ENCODE data around the gene GDF2.

The GDF2 gene

DNA sequence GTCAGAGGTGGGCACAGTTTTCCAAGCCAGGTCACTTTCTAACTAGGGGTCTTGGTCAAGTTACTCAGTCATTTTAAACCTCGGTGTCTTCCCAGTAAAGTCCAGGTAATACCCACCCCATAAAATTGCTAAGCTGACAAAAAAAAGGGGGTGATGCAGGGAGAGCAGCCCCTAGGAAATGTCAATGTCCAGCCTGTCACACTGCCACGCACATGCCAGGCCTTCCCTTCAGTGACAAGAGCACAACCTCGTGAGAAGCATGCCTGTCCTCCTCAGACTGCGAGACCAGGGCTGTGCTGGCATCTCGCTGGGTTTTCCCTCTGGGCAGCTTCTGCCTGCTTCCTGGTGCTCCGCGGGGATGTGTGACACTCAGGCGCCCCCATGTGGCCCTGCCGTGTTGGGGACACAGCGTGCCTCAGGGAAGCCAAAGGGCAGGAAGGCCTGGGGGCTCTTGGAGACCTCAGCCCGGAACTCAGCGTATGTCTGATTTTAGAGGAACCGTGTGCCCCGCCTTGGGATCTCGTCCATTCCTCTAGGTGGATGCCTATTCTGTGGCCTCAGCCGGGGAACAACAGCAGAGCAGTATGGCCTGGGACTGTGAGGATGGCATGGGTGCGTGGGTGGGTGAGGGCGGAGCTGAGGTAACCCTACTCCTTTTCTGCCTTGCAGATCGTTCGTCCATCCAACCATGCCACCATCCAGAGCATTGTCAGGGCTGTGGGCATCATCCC, 10.2 kb upstream of the GDF2 start:
- Histone ChIP-seq H3K36me3 (ENCODE audit: control insufficient read depth in 2 of 2, insufficient read depth in 2 of 2, low read length in 2 of 2) (no peaks in the 10 kb centered on the region), H3K4me1 (ENCODE audit: control insufficient read depth, insufficient read depth, low read length) (peaks cover 4% of the 10 kb centered on the region), H3K9ac (ENCODE audit: low read length in 2 of 2) (no peak overlapping the region), H3K9me3 (ENCODE audit: control insufficient read depth in 2 of 2, low read length in 2 of 2) (no peaks in the 10 kb centered on the region), H3K27me3 (ENCODE audit: control insufficient read depth in 1 of 2, insufficient read depth in 2 of 2, low read length in 2 of 2) (peaks cover 0 to 9% of the 10 kb centered on the region in 2 donors), H3K4me3 (ENCODE audit: low read length in 2 of 2) (no peak overlapping the region), H3K27ac (ENCODE audit: low read length) (no peak overlapping the region)

DNA sequence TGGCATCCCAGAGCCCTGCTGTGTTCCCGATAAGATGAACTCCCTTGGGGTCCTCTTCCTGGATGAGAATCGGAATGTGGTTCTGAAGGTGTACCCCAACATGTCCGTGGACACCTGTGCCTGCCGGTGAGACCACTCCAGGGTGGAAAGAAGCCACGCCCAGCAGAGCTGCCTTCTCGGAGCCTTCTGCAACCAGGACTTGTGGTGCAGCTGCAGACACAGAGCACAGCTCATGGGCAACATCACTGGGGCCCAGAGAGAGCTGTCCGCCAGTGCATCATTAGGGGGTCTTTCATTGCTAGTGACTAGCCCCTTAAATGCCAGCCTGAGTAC, 9.6 kb upstream of the GDF2 start:
- H3K9ac ChIP-seq (ENCODE audit: low read length in 2 of 2), result no peak overlapping the region
- H3K36me3 ChIP-seq (ENCODE audit: control insufficient read depth in 2 of 2, insufficient read depth in 2 of 2, low read length in 2 of 2), result no peaks in the 10 kb centered on the region

DNA sequence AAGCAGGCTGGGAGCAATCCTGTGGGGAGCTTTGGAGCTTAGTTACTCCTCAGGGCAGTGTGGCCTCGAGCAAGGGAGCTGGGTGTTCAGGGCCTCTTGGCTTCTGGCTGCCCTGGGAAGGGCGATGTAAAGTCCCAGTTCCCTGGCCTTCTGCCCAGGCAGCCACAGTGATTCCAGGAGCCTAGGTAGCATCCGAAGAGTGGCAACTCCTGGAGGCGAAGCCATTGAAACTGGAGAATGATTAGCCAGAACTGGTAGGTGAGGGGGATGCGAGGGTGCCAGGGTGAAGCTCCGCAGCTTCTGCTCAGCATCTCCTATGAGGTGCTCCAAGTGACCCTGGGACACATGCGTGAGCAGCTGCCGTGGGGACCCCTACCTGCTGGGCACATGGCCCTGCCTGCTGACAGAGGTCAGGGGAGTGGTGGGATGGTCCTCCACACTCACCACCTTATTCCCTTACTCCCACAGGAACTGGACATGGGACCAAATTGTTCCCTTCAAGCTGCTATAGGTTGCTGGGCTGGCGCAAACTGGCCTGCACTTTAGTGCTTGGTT, 7.8 kb upstream of the GDF2 start:
- Histone ChIP-seq H3K9ac (ENCODE audit: low read length in 2 of 2) (no peak overlapping the region), H3K27me3 (ENCODE audit: control insufficient read depth in 1 of 2, insufficient read depth in 2 of 2, low read length in 2 of 2) (peaks cover 0 to 4% of the 10 kb centered on the region in 2 donors), H3K9me3 (ENCODE audit: control insufficient read depth in 2 of 2, low read length in 2 of 2) (no peaks in the 10 kb centered on the region), H3K4me3 (ENCODE audit: low read length in 2 of 2) (no peak overlapping the region), H3K4me1 (ENCODE audit: control insufficient read depth, insufficient read depth, low read length) (peaks cover 4% of the 10 kb centered on the region), H3K27ac (ENCODE audit: low read length) (no peak overlapping the region), H3K36me3 (ENCODE audit: control insufficient read depth in 2 of 2, insufficient read depth in 2 of 2, low read length in 2 of 2) (no peaks in the 10 kb centered on the region)

More for the DNA sequence above, 9.6 kb upstream of the GDF2 start:
- H3K4me1 ChIP-seq (ENCODE audit: control insufficient read depth, insufficient read depth, low read length), result peaks cover 4% of the 10 kb centered on the region
- H3K9me3 ChIP-seq (ENCODE audit: control insufficient read depth in 2 of 2, low read length in 2 of 2), result no peaks in the 10 kb centered on the region
- no peak overlapping the region for H3K4me3 ChIP-seq (ENCODE audit: low read length in 2 of 2)
- peaks cover 0 to 6% of the 10 kb centered on the region in 2 donors for H3K27me3 ChIP-seq (ENCODE audit: control insufficient read depth in 1 of 2, insufficient read depth in 2 of 2, low read length in 2 of 2)
- H3K27ac ChIP-seq (ENCODE audit: low read length), result no peak overlapping the region

DNA sequence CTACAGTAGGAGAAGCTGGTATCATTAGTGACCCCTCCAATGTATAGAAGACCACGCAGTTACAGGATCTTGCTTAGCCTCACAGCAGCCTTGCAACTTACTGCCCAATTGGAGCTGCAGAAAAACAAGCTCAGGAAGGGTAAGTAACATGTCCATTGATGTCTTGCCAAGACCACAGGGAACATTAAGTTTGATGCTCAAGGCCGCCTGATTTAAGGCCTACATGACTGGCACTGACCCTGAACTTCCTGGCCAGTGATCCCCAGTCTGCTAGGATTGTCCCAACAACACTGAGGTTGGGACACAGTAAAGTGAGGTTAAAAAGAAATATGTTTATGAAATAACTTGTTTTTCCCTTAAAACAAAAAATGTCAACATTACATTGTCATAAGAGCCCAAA, 6.8 kb upstream of the GDF2 start:
- peaks cover 0 to 4% of the 10 kb centered on the region in 2 donors for H3K27me3 ChIP-seq (ENCODE audit: control insufficient read depth in 1 of 2, insufficient read depth in 2 of 2, low read length in 2 of 2)
- H3K4me3 ChIP-seq (ENCODE audit: low read length in 2 of 2), result no peak overlapping the region
- H3K9me3 ChIP-seq (ENCODE audit: control insufficient read depth in 2 of 2, low read length in 2 of 2), result no peaks in the 10 kb centered on the region
- H3K9ac ChIP-seq (ENCODE audit: low read length in 2 of 2), result no peak overlapping the region
- no peak overlapping the region for H3K27ac ChIP-seq (ENCODE audit: low read length)
- H3K4me1 ChIP-seq (ENCODE audit: control insufficient read depth, insufficient read depth, low read length), result peaks cover 4% of the 10 kb centered on the region
- H3K36me3 ChIP-seq (ENCODE audit: control insufficient read depth in 2 of 2, insufficient read depth in 2 of 2, low read length in 2 of 2), result no peaks in the 10 kb centered on the region

DNA sequence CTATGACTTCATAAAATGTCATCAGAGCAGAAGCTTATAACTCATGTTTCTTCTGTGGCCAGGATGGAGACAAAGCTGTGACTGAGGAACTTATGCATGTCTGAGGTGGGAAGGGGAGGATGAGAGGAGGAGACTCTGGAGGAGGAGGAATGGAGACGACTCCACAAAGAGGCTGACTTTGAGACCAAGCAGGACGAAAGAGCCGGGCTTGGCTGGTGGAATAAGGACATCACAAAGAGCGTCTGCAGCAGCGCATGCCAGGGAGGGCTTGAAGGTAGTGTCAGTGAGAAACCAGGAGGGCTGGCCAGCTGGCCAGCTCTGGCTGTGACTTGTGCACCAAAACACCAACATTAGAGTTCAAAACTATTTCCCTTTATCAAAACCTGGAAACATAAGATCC, 6.1 kb upstream of the GDF2 start:
- H3K4me3 ChIP-seq (ENCODE audit: low read length in 2 of 2), result no peak overlapping the region
- H3K4me1 ChIP-seq (ENCODE audit: control insufficient read depth, insufficient read depth, low read length), result peaks cover 4% of the 10 kb centered on the region
- no peak overlapping the region for H3K9ac ChIP-seq (ENCODE audit: low read length in 2 of 2)
- no peak overlapping the region for H3K27ac ChIP-seq (ENCODE audit: low read length)
- H3K27me3 ChIP-seq (ENCODE audit: control insufficient read depth in 1 of 2, insufficient read depth in 2 of 2, low read length in 2 of 2), result peaks cover 0 to 4% of the 10 kb centered on the region in 2 donors
- no peaks in the 10 kb centered on the region for H3K9me3 ChIP-seq (ENCODE audit: control insufficient read depth in 2 of 2, low read length in 2 of 2)
- no peaks in the 10 kb centered on the region for H3K36me3 ChIP-seq (ENCODE audit: control insufficient read depth in 2 of 2, insufficient read depth in 2 of 2, low read length in 2 of 2)

DNA sequence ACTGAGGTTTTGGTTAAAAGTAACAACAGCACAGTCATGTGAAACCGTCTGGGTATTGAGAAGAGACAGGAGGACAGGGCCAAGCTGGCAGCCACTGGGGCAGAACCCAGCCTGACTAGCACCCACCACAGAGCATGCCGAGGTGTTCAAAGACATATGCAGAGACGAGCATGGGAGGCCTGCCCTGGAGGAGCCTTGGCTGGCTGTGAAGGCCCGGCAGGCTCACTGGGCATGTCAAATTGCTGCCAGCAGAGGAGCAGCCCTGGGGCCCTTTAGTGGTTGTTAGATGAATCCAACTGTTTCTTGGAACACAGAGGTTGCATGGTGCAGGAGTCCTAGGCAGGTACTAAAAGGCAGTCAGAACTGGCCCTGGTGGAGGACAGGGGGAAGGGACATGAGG, 5.0 kb upstream of the GDF2 start:
- Histone ChIP-seq H3K36me3 (ENCODE audit: control insufficient read depth in 2 of 2, insufficient read depth in 2 of 2, low read length in 2 of 2) (no peaks in the 10 kb centered on the region), H3K4me3 (ENCODE audit: low read length in 2 of 2) (no peak overlapping the region), H3K4me1 (ENCODE audit: control insufficient read depth, insufficient read depth, low read length) (no peaks in the 10 kb centered on the region), H3K27me3 (ENCODE audit: control insufficient read depth in 1 of 2, insufficient read depth in 2 of 2, low read length in 2 of 2) (peaks cover 3 to 4% of the 10 kb centered on the region in 2 donors), H3K9me3 (ENCODE audit: control insufficient read depth in 2 of 2, low read length in 2 of 2) (no peaks in the 10 kb centered on the region), H3K9ac (ENCODE audit: low read length in 2 of 2) (no peak overlapping the region), H3K27ac (ENCODE audit: low read length) (no peak overlapping the region)

DNA sequence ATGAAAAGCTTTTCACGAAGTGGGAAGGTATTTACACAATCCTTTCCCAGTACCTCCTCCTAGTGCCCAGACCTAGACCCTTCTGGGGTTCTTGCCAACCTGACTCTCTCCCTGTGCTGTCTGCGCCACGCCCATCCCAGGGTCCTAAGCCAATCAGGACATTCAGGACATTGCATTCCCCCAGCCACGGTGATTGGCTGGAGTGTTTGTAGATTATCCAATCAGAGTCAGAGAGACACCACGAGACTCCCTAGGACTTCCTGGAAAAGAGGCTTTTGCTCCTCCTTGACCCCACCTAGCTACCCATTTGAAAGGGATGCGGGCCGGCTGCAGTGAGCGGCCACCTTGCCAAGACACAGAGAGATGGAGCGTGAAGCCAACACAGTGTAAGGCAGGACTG, 3.5 kb upstream of the GDF2 start:
- no peaks in the 10 kb centered on the region for H3K9me3 ChIP-seq (ENCODE audit: control insufficient read depth in 2 of 2, low read length in 2 of 2)
- no peak overlapping the region for H3K4me3 ChIP-seq (ENCODE audit: low read length in 2 of 2)
- H3K9ac ChIP-seq (ENCODE audit: low read length in 2 of 2), result no peak overlapping the region
- no peaks in the 10 kb centered on the region for H3K36me3 ChIP-seq (ENCODE audit: control insufficient read depth in 2 of 2, insufficient read depth in 2 of 2, low read length in 2 of 2)
- no peaks in the 10 kb centered on the region for H3K4me1 ChIP-seq (ENCODE audit: control insufficient read depth, insufficient read depth, low read length)
- peaks cover 2 to 4% of the 10 kb centered on the region in 2 donors for H3K27me3 ChIP-seq (ENCODE audit: control insufficient read depth in 1 of 2, insufficient read depth in 2 of 2, low read length in 2 of 2)
- H3K27ac ChIP-seq (ENCODE audit: low read length), result no peak overlapping the region

DNA sequence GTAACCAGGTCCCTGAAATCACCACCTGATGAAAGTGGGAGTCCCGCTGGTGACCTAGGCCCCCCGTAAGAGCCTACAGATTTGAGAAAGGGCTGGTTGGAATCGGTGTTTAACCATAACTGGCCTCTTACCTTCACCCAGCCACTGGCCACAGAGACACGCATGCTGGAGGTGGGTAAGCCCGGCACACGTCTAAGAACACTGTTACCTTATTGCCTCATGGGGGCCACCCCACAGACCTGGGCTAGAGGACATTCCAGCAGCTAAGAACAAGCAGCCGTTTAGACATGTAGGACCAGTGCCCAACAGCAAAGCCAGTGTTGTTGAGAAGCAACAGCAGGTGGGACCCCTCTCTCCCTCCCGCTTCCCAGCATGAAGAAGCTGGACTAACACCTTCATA, 2.5 kb upstream of the GDF2 start:
- H3K27ac ChIP-seq (ENCODE audit: low read length), result no peak overlapping the region
- H3K36me3 ChIP-seq (ENCODE audit: control insufficient read depth in 2 of 2, insufficient read depth in 2 of 2, low read length in 2 of 2), result no peaks in the 10 kb centered on the region
- no peak overlapping the region for H3K4me3 ChIP-seq (ENCODE audit: low read length in 2 of 2)
- H3K9me3 ChIP-seq (ENCODE audit: control insufficient read depth in 2 of 2, low read length in 2 of 2), result no peaks in the 10 kb centered on the region
- H3K4me1 ChIP-seq (ENCODE audit: control insufficient read depth, insufficient read depth, low read length), result no peaks in the 10 kb centered on the region
- no peak overlapping the region for H3K9ac ChIP-seq (ENCODE audit: low read length in 2 of 2)
- peaks cover 5 to 6% of the 10 kb centered on the region in 2 donors for H3K27me3 ChIP-seq (ENCODE audit: control insufficient read depth in 1 of 2, insufficient read depth in 2 of 2, low read length in 2 of 2)

DNA sequence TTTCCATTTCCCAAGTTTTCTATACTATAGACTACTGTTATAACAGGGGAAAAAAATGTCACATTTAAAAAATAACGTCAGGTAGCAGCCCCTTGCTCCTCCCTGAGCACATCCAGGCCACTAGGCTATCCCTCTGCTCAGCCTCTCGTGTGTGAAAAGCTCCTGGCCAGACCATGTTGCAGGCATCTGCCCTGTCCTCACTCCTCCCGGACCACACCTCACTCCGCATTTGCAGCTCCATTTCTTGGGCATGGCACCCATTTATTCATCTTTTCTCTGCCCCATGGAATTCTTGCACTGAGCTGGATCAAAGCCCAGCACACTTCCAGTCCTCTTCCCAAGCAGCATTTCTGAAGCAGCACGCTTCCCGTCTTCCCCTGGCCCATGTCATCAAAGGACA, 1.4 kb upstream of the GDF2 start:
- H3K4me1 ChIP-seq (ENCODE audit: control insufficient read depth, insufficient read depth, low read length), result no peaks in the 10 kb centered on the region
- no peaks in the 10 kb centered on the region for H3K36me3 ChIP-seq (ENCODE audit: control insufficient read depth in 2 of 2, insufficient read depth in 2 of 2, low read length in 2 of 2)
- H3K27ac ChIP-seq (ENCODE audit: low read length), result no peak overlapping the region
- H3K4me3 ChIP-seq (ENCODE audit: low read length in 2 of 2), result no peak overlapping the region
- peaks cover 5 to 6% of the 10 kb centered on the region in 2 donors for H3K27me3 ChIP-seq (ENCODE audit: control insufficient read depth in 1 of 2, insufficient read depth in 2 of 2, low read length in 2 of 2)
- H3K9ac ChIP-seq (ENCODE audit: low read length in 2 of 2), result no peak overlapping the region
- no peaks in the 10 kb centered on the region for H3K9me3 ChIP-seq (ENCODE audit: control insufficient read depth in 2 of 2, low read length in 2 of 2)

DNA sequence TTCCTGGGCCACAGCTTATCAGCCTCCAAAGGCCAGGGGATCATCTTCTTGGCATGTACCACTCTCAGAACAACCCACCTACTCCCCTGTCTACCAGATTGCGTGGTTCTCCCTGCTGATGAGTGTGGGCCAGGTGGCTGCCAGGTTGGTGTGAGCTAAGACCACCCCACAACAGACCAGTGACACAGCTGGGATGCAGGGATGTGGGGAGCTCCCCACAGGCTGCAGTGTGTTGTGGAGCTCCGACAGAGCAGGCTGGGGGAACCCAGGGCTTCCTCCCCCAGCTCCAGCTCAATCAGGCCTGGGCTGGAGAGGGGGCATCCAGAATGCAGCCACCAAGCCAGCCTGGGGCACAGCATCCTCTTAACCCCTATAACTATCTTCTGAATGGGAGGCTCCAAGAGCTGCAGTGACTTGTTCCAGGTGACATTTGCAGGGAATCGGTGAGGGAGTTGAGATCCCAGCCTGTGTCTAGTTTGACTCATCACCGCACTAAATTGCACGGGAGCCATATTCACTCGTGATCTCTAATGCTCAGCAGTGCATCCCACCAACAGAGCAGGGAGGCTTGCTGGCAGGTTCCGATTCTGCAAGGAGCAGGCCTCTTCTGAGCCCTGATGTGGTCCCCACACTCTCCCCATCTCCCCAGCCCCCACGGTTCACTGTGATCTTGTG, 596 bp upstream of the GDF2 start:
- H3K9me3 ChIP-seq (ENCODE audit: control insufficient read depth in 2 of 2, low read length in 2 of 2), result no peaks in the 10 kb centered on the region
- no peak overlapping the region for H3K27ac ChIP-seq (ENCODE audit: low read length)
- H3K27me3 ChIP-seq (ENCODE audit: control insufficient read depth in 1 of 2, insufficient read depth in 2 of 2, low read length in 2 of 2), result peaks cover 5 to 6% of the 10 kb centered on the region in 2 donors
- H3K4me1 ChIP-seq (ENCODE audit: control insufficient read depth, insufficient read depth, low read length), result no peaks in the 10 kb centered on the region
- H3K4me3 ChIP-seq (ENCODE audit: low read length in 2 of 2), result no peak overlapping the region
- no peak overlapping the region for H3K9ac ChIP-seq (ENCODE audit: low read length in 2 of 2)
- no peaks in the 10 kb centered on the region for H3K36me3 ChIP-seq (ENCODE audit: control insufficient read depth in 2 of 2, insufficient read depth in 2 of 2, low read length in 2 of 2)

DNA sequence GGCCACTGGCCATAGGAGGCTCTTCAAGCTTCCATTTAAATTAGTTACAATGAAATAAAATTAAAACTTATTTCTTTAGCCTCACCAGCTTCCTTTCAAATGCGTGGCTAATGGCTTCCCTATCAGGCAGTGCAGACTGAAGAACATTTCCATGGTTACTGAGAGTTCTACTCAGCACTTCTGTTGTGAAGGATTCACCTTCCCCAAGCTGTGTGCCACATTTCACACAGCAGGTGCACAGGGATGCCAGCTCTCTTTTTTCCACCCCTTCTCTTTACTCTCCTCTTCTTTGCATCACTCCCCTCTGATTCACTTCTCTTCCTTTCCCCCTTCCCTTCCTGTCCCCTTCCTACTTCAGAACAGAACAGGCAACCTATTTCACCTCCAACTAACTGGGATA, 833 bp downstream of the GDF2 start:
- peaks cover 5 to 6% of the 10 kb centered on the region in 2 donors for H3K27me3 ChIP-seq (ENCODE audit: control insufficient read depth in 1 of 2, insufficient read depth in 2 of 2, low read length in 2 of 2)
- H3K9ac ChIP-seq (ENCODE audit: low read length in 2 of 2), result no peak overlapping the region
- no peaks in the 10 kb centered on the region for H3K9me3 ChIP-seq (ENCODE audit: control insufficient read depth in 2 of 2, low read length in 2 of 2)
- no peaks in the 10 kb centered on the region for H3K4me1 ChIP-seq (ENCODE audit: control insufficient read depth, insufficient read depth, low read length)
- H3K27ac ChIP-seq (ENCODE audit: low read length), result no peak overlapping the region
- H3K4me3 ChIP-seq (ENCODE audit: low read length in 2 of 2), result no peak overlapping the region
- no peaks in the 10 kb centered on the region for H3K36me3 ChIP-seq (ENCODE audit: control insufficient read depth in 2 of 2, insufficient read depth in 2 of 2, low read length in 2 of 2)

All from stomach smooth muscle (tissue), 2 donors.